Neural cell (in vitro differentiated cells): ENCODE results near the gene MGAT5B.

Experiments
- EP300 ChIP-seq: fragments of 450-650 bp; conservative IDR thresholded peaks from 2 replicates; pipeline ENCODE4 v1.6.1; 2014; ENCODE audit warnings: antibody characterized with exemption, mild to moderate bottlenecking, moderate library complexity; ENCODE audit not compliant: poor library complexity, severe bottlenecking
- TAF1 ChIP-seq: IDR thresholded peaks from 2 replicates; pipeline ENCODE4 v1.6.1; 2012; ENCODE audit warnings: low read depth

- TF ChIP-seq EP300 (no peak), TAF1 (no peak)
Observed at GRCh38 chr17:76873856-76874255, 5.7 kb downstream of the MGAT5B start.
